HG03108 (cell line): ENCODE results near the gene PPM1A.
A peak's percentile ranks its signal among the peaks of the same experiment; 100 is the strongest.
"Not testable (repeated sequence)": the region's sequence is repeated elsewhere in the genome, so short reads cannot be mapped to it uniquely, and the experiment has no call there.

ENCODE experiments used
- ATAC-seq: cut with Tn5 transposase; IDR thresholded peaks from one replicate; pipeline ENCODE4 v1.9.1; 2021; ENCODE audit warnings: moderate library complexity; ENCODE audit not compliant: unreplicated experiment

Gene PPM1A

GRCh38 chr14:60315196-60315990 lies 66.4 kb downstream of the PPM1A start:
- ATAC-seq = no peak

GRCh38 chr14:60317609-60318008 lies 68.6 kb downstream of the PPM1A start:
- no peak for ATAC-seq

GRCh38 chr14:60320860-60321259 lies 71.8 kb downstream of the PPM1A start:
- ATAC-seq = not testable (repeated sequence)

GRCh38 chr14:60323199-60323896 lies 74.3 kb downstream of the PPM1A start:
- no peak for ATAC-seq

- no peak for ATAC-seq
Observed at GRCh38 chr14:60324837-60325236, 75.8 kb downstream of the PPM1A start.

- no peak for ATAC-seq
Observed at GRCh38 chr14:60326274-60326673, 77.3 kb downstream of the PPM1A start.

- peak; percentile 56 for ATAC-seq
Observed at GRCh38 chr14:60327447-60328331, 78.7 kb downstream of the PPM1A start.

GRCh38 chr14:60328583-60328982 lies 79.6 kb downstream of the PPM1A start:
- no peak for ATAC-seq

- ATAC-seq = no peak
Observed at GRCh38 chr14:60329274-60329673, 80.3 kb downstream of the PPM1A start.

- ATAC-seq = peak; percentile 66
Observed at GRCh38 chr14:60331201-60332045, 82.4 kb downstream of the PPM1A start.

GRCh38 chr14:60332046-60332399 lies 83.0 kb downstream of the PPM1A start:
- ATAC-seq = no peak

GRCh38 chr14:60332869-60333268 lies 83.8 kb downstream of the PPM1A start:
- no peak for ATAC-seq

- no peak for ATAC-seq
Observed at GRCh38 chr14:60339571-60339970, 90.5 kb downstream of the PPM1A start.

GRCh38 chr14:60343571-60344071 lies 94.6 kb downstream of the PPM1A start:
- no peak for ATAC-seq

GRCh38 chr14:60344751-60345150 lies 95.7 kb downstream of the PPM1A start:
- ATAC-seq = no peak

- ATAC-seq = no peak
Observed at GRCh38 chr14:60346706-60347105, 97.7 kb downstream of the PPM1A start.

GRCh38 chr14:60348211-60348610 lies 99.2 kb downstream of the PPM1A start:
- no peak for ATAC-seq
